Activated naive CD4-positive, alpha-beta T cell (primary cell): Measurements from ENCODE around the gene MFAP1.
"Not testable (repeated sequence)": the region's sequence is repeated elsewhere in the genome, so short reads cannot be mapped to it uniquely, and the experiment has no call there.

Experiments used
- DNase-seq, 4 experiments: peaks; one replicate each; lab custom pipeline; 2025; lab: John Stamatoyannopoulos, UW

Gene MFAP1

DNA sequence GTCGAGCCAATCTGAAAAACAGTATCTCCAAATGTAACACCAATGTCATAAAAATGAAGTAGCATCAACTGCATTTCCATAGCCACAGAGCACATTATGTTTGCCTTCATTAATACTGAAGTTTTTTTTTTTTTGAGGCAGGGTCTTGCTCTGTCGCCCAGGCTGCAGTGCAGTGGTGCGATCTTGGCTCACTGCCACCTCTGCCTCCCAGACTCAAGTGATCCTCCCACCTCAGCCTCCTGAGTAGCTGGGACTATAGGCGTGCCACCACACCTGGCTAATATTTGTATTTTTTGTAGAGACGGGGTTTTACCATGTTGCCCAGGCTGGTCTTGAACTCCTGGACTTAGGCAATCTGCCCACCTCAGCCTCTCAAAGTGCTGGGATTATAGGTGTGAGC is 9.4 kb downstream of the MFAP1 start:
- DNase-seq = not testable (repeated sequence)

DNA sequence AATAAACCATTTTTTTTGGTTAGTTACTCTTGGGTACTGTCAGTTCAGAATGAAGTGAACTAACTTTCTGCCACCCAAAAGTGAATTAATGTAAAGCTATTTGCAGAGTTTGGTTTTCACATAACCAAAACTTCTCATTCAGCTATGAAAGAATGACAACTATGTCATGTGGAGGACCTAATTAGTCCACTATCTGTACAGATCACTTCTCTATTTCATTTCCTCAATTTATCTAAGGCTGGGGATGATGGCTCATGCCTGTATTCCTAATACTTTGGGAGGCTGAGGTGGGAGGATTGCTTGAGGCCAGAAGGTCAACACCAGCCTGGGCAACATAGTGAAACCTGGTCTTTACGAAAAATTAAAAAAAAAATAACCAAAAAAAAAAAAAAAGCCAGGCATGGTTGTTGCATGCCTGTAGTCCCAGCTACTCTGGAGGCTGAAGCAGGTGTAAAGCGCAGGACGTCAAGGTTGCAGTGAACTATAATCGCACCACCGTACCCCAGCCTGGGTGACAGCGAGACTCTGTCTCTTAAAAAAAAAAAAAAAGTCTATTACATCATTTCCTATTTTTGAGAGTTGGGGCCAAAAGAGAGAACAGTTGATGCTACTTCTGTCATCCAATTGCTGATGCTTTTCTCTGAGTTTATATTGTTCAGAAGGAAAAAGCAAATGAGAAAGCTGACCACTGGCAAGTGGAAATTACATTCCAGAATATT is 15.4 kb downstream of the MFAP1 start:
- DNase-seq = no peak

DNA sequence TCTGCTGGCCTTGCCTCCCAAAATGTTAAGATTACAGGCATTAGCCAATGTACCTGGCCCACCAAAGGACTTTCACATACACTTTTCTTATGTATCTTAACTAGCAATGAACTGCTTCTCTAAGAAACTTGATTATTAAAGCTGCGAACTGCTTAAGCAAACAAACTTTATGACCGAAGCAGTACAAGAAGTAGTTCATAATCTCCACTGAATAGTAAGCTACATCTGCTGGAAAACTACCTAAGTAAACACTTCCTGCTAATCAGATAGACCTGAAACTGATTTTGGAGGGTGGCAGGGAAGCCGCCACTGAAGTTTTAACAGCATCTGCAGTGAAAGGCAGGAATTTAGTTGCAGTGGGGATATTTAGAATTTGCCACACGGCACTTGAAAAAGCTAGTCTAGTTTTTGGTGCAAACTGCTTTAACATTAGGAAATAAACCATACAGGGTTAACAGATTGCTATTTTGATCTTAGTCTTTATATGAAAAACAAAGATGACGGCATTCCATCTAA is 16.0 kb downstream of the MFAP1 start:
- no peak for DNase-seq

DNA sequence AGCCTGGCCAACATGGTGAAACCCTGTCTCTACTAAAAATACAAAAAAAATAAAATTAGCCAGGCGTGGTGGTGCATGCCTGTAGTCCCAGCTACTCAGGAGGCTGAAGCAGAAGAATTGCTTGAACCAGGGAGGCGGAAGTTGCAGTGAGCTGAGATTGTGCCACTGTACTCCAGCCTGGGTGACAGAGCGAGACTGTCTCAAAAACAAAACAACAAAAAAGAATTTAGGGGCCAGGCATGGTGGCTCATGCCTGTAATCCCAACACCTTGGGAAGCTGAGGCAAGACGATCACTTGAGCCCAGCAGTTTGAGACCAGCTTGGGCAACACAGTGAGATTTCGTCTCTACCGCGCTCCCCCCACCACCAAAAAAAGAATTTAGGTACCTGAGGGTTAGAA is 21.8 kb downstream of the MFAP1 start:
- DNase-seq = not testable (repeated sequence)

DNA sequence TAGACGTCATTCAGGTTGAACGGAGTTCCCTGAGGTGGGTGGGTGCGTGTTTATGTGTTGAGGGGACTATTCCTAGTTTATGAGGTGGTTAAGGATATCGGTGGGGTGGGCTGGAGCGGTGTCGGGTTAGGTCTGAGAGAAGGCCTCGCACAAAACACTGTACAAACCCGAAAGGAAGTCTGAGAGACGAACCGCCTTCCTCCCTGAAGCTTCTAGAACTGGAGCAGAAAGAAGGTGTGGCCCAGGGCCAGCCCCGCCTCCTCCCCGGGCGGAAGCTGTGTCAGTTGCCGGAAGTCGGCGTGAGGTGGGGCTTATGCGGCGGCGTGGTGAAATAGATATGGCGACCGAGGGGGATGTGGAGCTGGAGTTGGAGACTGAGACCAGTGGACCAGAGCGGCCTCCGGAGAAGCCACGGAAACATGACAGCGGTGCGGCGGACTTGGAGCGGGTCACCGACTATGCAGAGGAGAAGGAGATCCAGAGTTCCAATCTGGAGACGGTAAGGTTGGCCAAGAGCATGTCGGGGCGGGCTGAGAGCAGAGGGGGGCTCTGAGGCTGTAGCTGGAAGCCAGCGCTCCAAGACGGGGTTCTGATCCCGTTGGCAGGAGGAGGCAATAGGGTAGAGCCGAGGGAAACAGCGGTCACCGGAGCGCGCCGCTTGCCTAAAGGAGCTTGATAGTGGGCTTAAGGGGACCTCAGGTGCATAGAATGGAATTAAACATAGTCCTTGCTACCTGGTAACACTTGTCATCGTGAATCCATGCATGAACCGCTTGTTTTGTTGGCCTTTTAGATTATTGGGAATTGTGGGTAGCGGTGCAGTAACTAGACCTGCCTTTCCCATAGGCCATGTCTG is 24.0 kb downstream of the MFAP1 start, which contains the start of gene HYPK:
TSS of gene HYPK (plus strand) at position 314 of the 856 bp plus-strand sequence. CDS start at position 338, 24 bp downstream.
- DNase-seq = peak; percentile 64 to 91 (median 75)

DNA sequence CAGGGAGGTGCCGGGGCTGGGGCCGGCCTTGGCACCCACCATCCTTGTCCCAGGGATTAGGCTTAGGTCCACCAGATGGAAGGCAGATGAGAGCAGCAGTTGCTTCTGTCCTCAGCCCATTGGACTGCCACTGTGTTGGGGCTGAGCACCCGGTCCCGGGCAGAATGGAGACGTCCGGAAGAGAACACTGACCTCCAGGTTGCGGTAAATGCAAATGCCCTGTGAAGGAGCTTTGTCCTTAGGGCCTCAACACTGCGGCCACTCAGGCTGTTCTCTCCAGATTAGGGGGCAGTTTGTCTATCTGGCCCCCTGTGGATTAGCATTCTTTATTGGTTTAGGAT is 24.6 kb downstream of the MFAP1 start, which contains the start of gene SERINC4:
TSS of gene SERINC4 (minus strand) at position 276 of the 341 bp plus-strand sequence. CDS start at position 42, 234 bp downstream.
- no peak for DNase-seq

DNA sequence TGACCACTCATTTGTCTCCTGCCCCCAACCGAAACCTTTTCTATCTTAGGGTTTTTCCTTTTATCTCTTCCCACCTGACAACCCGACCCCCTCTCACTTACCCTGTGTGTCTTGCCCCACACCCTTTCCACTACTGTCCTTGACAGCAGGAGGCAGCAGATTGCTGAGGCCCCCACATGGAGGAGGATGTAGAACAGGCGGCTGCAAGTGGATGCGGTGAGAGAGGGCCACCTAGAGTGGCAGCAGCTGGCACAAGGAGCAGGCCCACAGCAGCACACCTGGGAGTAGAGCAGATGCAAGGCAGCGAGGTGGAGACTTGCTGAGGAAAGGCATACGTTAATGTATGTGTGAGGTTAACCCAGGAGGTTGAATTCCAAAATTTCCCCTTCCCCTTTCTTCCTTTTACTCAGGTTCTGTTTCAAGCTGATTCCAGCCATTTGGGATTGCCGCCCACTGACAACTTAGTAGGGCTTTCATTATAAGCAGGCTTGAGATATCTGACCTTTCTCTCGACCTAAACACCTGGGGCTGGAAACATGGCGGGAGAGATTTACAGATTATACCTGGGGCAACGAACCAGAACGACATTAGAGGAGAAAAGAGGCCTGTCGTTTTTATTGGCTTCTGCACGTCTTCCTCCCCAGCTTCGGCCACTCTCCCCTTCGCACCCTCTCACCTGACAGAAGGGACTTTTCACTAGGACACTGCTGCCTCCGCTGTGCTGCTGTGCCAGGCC is 25.1 kb downstream of the MFAP1 start:
- DNase-seq = no peak

DNA sequence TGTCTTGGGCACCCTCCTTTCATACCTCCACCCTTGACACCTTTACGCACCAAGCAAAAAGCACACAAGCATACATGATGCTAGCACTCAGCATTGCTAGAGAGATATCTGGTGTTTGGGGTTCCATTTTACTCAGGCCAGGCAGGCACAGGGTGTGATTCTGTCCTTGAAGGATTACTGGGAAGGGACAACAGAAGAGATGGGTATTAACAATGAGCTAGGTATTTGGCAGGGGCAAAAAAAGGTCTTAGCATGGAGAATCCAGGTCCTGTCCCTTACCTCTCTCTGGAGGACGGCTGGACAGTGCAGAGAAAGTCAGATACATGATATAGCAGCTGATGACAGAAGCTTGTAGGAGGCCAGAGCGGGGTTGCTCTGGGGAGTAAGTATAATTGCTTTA is 27.9 kb downstream of the MFAP1 start:
- no peak for DNase-seq

DNA sequence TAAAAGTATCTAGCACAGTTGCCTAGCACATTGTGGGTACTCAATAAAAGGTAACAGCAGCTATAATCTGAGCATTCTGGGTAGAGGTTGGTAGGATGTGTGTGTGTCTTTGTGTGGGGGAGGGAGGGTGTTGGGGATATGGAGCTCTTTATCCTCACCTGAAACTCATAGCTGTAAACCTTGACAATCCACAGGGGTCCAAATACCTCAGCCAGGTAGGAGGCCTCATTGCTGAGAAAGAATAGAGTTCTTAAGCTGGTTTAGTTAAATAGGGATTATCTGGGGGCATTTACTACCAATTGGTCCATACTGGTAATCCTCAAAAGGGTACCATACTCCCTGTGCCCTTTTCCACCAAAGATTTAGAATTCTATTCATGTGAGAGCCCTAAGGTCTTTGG is 28.5 kb downstream of the MFAP1 start:
- no peak for DNase-seq

DNA sequence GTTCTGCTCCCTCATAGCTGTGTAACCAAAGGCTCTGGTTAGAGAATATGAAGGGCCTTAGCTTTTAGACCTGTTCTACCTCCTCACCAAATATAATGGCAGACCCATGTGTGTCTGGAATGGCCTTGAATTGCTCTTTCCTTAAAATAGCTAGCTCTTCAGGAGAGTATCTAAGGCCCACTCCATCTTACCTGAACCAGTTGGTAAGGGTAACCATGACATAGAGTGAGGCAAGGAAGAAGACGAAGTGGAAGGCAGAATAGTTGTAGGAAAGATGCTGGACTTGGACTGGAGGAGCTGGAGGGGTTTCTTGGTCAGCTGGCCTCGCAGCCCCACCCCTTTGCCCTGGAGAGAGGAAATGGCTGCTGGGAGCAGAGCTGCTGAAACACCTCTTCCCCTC is 29.3 kb downstream of the MFAP1 start:
- DNase-seq = no peak

DNA sequence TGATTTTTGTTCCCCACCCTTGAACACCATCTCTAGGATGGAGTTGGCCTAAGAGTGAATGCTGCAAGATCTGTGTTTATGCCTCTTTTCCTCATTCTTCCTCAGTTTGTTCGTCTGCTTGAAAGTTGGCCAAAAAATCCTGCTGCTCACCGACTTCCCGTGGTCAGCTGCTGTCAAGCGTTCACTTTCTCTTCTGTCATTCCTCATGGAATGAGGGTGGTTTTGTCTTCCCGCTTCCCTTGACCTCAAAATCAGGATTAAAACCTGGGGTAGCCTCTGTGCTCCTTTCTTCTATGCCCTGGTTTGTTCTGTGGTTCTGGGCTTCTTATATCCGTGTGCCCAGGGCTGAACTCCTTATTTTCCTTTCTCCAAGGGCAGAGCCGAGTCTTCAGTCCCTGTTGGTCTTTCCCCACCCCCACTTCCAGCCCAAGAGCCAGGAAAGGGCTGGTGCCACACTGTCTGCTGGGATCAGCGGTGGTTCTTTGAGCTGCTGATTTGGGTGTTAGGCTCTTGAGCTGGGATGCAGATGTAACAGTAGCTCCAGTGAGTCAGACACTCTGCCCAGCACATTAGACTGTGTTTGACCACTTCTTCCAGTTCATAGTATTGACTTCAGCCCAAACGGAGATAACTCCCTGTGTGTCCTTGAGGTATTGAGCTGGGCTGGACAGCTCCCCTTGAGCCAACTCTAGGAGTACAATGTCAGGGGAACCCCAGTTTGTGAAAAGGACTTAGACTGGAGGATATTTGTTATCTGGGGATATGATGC is 30.0 kb downstream of the MFAP1 start:
- DNase-seq = no peak

DNA sequence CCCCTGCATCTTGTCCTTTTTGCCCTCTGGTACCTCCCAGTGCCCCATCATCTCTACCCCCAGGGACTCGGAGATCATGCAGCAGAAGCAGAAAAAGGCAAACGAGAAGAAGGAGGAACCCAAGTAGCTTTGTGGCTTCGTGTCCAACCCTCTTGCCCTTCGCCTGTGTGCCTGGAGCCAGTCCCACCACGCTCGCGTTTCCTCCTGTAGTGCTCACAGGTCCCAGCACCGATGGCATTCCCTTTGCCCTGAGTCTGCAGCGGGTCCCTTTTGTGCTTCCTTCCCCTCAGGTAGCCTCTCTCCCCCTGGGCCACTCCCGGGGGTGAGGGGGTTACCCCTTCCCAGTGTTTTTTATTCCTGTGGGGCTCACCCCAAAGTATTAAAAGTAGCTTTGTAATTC is 30.8 kb downstream of the MFAP1 start:
- DNase-seq = no peak

DNA sequence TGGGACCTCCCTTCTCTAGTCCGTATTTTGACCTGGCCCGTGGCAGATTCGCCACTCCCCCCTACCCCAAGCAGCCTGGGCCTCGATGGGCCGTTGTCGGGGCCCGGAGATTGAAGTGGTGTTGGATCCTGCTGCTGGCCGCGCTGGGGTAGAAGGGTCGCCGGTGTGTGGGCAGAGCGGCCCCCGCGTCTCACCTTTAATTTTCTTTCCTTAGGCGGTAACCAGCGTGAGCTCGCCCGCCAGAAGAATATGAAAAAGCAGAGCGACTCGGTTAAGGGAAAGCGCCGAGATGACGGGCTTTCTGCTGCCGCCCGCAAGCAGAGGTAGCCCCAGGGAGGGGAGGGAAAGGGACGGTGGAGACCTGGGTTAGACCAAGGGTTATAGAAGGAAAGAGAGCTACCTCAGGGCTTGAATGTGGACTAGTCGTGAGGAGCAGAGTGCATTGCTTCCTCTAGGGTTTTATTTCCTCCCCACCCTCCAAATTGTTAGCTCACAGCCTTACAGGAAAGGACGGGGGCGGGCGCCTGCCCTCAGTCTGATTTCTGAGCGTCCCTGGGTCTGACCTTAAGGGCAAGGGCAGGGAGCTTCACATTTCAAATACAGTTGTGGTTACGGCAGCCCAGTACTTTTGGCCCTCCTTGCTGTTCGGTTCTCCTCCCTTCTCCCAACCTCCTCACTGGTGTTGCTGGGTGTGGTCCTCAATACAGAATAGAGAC is 31.6 kb downstream of the MFAP1 start:
- peak in 1 of 4 experiments; percentile 6 for DNase-seq

DNA sequence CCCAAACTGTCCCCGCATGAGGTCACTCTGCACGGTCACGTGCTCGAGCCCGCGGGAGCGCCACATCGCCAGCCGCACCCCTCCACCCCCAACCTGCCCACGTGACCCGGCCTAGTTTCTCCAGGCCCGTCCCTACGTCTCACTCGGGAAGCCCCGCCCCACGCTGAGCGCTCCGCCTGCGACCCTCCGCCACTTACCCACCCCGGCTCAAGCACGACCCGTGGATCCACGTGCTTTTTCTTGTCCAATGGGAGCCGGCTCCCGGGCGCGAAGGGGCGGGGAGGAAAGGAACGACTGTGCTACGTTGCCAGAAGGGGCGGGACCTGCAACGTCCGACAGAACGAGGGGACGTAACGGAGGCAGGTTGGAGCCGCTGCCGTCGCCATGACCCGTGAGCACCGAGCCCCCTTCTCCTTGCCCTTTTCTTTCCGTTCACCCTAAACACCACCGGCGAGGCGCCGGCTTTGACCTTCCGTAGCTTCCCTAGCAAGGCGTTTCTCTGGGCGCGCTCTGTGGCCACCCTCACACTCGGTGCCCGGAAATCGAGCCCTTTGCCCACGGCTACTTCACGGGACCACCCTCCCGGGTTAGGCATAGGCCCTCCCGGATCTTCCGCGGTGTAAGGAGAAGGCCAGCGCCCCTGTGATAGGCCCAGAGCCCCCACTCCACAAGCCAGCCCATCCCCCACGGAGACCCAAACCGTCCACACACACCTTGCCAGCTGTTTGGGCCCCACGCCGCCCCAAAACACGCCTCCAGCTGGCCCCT is 32.3 kb downstream of the MFAP1 start, which contains the start of gene SERF2:
TSS of gene SERF2 (plus strand) at position 328 of the 768 bp plus-strand sequence. CDS start at position 385, 57 bp downstream.
- DNase-seq = peak; percentile 97 to 99 (median 98)

DNA sequence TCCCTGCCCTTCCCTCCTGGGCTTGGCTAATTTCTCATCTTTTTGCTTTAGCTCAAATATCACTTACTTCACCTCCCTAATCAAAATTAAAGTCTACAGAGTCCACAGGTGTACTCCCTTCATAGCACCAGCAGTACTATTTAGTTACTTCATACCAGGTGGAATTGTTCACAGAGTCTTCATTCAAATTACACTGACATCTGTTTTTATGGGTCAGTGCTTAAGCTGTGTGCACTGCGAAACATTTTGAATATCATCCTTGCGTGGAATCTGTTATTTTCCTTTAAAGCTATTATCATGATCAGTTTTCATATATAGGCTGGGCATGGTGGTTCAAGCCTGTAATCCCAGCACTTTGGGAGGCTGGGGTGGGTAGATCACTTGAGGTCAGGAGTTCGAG is 35.1 kb downstream of the MFAP1 start:
- no peak for DNase-seq

DNA sequence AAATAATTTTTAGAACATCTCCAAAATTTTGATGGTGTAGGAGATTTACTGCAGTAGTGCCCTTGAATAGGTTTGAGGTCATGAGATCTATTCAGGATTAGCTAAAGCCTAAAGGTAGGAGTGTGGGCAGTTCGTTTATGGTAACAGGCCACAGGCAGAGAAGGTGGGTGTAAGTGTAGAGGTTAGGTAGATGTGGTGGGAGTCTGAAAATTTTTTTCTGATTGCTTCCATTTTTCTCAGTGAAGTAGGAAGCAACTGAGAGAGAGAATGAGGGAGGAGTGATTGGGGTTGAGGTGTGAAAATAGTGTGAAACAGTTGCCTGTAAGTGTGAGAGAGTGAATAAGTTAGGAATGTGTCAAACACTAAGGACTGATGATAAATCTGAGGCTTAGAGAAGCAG is 45.5 kb downstream of the MFAP1 start:
- DNase-seq = no peak

DNA sequence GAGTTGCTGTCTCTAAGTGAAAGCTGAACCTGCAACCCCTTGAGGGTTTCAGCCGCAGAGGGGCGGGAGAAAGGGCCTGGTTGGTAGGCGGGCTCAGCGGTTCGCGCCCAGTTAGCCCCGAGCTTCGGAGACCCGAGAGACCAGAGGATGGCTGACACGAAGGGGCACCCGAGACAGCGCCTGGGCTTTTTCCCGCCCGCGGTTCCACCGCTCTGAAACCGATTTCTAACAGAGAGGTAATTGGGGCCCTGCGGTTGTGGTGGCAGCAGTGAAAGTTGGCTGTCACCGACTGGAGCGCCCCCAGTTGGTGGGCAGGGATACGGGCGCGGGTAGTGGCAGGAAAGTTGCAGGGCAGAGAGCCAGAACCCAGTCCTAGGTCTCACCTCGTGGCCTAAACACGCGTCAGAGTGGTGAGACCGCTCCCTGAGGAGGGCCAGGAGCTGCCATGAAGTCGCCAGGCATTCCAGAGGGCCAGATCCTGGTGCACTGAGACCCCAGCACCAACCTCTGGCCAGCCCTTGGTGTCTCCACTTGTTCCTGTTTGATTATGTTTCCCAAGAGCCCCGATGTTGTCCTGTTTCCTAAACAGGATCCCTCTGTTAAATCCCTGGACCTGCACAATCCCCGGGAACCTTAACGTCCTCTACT is 47.1 kb downstream of the MFAP1 start:
- peak; percentile 51 to 75 (median 66) for DNase-seq

DNA sequence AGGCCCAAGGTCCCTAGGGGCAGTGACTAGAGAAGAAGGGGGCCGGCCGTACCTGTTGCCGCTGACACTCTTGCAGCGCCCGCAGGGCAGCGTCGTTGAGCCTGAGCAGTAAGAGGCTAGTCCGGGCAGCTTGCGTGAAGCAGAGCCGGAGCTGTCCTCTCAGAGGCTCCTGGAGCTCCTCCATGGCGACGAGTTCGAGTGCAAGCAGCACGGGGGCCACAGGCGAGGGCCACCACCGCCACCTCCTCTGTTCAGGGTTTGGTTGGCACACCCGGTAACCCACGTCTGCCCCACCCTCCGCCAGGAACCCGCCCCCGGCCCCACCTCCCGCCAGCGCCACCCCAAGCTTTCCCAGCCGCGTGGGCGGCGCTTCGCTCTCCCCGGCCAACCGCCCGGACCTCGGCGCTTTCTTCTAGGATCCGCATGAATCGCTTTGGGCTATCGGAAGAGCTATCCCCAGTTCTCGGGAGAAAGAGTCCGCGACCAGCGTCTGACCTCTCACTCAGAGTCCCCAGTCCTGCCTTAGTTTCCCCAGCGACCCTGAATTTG is 47.7 kb downstream of the MFAP1 start, which contains the start of gene ELL3:
TSS of gene ELL3 (minus strand) at position 249 of the 549 bp plus-strand sequence. CDS start at position 184, 65 bp downstream.
- peak; percentile 47 to 80 (median 59) for DNase-seq
